GM18499 (cell line): ENCODE results near the gene SHISA2.
"Not testable (repeated sequence)": the region's sequence is repeated elsewhere in the genome, so short reads cannot be mapped to it uniquely, and the experiment has no call there.

Experiments
- ATAC-seq: cut with Tn5 transposase; IDR thresholded peaks from one replicate; pipeline ENCODE4 v1.9.1; 2021; ENCODE audit warnings: moderate number of reproducible peaks; ENCODE audit not compliant: insufficient read depth, unreplicated experiment

The SHISA2 gene

DNA sequence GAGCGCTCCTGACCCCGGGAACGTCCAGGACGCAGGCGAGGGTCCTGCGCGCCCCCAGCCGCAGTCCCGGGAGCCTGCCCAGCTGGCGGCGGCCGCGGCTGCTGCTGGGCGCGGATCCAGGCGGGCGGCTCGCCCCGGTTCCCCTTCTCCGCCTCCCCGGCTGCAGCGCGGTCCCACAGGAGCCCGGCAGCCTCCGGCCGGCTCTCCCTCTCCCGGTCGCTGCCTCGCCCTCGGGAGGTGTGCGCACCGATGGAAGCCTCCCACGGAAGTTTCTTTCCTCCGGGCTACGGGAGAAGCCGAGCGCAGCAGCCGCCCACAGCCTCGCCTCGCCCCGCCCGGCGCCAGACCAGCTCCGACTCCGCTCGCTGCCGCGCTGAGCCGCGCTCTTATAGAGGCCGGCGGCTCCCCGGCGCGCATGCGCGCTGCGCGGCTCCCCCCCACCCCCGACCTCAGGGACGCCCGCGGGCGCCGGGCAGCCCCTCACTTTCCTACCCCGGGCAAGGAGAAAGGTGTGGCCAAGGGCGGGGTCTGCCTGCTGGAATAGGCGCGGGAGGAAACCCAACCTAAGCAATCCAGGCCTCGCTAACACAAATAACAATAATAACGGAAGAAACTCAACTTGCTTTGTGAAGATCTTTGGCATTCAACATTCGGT, at the start of gene SHISA2:
Gene SHISA2, minus strand, starts transcription at position 360 of the 655 bp plus-strand sequence. CDS start 1,041 bp downstream, outside the sequence.
- ATAC-seq, result no peak

DNA sequence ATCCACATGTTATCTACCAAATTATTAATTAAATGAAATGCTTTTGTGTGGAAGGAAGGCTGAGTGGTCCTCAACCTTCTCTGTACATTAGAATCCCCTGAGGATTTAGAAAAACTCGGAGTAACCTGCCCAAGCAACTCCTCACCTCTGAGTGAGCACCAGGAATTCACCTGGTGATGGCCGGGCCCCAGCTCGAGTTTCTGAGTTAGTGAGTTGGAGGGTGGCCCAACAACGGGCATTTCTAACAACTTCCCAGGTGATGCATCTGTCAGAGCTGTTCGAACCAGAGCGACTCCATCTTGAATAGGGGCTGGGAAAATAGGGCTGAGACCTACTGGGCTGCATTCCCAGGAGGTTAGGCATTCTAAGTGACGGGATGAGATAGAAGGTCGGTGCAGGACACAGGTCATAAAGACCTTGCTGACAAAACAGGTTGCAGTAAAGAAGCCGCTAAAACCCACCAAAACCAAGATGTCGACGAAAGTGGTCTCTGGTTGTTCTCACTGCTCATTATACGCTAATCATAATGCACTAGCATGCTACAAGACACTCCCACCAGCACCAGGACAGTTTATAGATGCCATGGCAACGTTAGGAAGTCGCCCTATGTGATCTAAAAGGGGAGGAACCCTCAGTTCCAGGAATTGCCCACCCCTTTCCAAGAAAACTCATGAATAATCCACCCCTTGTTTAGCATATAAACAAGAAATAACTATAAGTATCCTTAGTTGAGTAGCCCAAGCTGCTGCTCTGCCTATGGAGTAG, 44.2 kb upstream of the SHISA2 start:
- ATAC-seq, result no peak

DNA sequence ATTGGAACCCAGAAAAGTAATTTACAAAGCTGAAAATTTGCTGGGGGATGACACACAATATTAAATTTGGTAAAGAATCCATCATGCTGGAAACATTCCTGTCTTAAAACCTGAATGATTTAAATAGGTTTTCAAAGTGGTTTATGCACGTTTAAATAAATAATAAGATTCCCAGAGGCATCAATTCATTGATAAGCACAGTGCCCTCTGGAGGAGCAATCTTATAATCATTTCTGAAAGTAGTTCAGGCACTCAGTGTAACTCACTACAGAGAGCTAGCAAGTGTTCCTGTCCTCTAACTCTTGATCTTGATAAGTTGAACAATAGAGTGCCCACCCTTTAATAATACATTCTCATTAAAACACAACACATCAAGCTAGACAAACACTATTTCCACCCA, 43.5 kb upstream of the SHISA2 start:
- no peak for ATAC-seq

GRCh38 chr13:26076821-26077220, 25.0 kb upstream of the SHISA2 start:
- ATAC-seq, result not testable (repeated sequence)

GRCh38 chr13:26075498-26075897, 23.7 kb upstream of the SHISA2 start:
- ATAC-seq, result no peak

GRCh38 chr13:26074706-26075105, 22.9 kb upstream of the SHISA2 start:
- no peak for ATAC-seq

DNA sequence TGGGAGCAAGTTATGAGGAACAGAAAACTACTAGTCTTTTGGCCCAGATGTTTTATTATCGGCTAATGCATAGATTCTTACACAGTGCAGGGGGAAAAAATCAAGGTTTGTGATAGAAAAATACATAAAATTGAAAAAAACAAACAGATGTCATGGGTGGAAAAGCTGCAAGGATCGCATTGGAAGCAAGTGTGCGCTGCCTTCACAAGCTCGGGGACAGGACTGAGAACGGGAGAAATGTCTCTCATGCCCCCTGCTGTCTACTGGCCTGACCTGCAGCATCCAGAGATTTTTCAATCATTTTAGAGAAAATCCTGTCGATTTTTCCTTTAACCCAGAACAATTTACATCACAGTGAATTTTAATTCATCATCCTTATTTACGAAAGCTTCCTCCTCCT, 20.5 kb upstream of the SHISA2 start:
- not testable (repeated sequence) for ATAC-seq

DNA sequence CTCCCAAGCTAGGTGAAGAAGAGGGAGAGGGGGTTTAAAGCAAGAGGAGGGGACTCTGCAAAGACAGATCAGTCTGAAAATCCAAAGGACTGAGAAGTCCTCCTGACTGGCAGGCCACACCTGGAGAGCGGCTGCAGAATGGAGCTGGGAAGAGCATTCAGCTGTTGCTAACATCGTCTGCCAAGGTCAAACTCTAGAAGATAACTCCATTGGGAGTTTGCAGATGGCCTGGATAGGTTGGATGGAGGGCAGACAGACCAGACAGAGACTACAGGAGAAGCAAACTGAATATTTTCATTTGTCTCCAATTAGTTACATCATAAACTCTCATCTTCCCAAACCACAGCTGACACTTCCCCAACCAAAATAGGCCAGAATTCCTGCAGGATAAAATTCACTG, 19.9 kb upstream of the SHISA2 start:
- ATAC-seq, result no peak

DNA sequence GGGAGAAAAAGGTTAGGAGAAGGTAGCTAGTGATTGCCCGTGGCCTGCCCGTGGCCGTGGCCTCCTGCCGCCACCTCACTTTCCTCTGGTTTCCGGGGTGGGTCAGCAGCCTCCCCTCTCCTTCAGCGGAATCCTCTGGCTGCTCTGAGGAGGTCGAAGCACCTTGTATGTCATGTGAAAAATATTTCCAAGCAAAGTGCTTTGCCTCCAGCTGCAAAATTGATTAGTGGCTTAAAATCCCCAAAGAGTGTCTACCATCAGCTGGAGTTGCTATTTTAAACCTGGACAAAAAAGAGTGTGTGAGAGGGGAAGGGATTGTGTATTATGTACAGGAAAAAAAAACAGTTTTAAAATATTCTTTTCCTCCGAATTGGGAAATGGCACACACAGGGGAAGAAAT, 17.8 kb upstream of the SHISA2 start:
- ATAC-seq, result not testable (repeated sequence)

- ATAC-seq, result not testable (repeated sequence)
Observed at GRCh38 chr13:26068372-26068771, 16.6 kb upstream of the SHISA2 start.

GRCh38 chr13:26067601-26068000, 15.8 kb upstream of the SHISA2 start:
- ATAC-seq, result no peak

GRCh38 chr13:26066492-26066891, 14.7 kb upstream of the SHISA2 start:
- ATAC-seq, result not testable (repeated sequence)

- no peak for ATAC-seq
Observed at GRCh38 chr13:26062853-26063444, 11.1 kb upstream of the SHISA2 start.

DNA sequence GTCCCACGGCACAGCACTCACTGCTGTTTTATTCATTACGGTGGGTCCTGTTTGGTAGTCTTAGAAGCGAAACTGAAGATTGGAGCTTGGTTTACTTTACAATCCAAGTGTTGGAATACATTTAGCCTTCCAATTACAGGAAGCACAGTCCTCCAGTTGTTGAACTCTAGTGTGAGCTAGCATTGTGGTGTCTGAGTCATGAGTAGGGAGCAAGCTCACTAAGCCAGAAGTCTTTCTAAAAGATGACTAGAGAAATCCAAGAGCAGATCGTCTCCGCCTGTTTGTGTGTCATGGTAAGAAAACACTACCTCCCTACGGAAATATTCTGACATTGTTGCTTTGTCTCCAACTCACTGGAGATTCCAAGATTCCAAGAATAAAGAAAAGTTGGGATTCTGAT, 10.1 kb upstream of the SHISA2 start:
- ATAC-seq, result no peak

DNA sequence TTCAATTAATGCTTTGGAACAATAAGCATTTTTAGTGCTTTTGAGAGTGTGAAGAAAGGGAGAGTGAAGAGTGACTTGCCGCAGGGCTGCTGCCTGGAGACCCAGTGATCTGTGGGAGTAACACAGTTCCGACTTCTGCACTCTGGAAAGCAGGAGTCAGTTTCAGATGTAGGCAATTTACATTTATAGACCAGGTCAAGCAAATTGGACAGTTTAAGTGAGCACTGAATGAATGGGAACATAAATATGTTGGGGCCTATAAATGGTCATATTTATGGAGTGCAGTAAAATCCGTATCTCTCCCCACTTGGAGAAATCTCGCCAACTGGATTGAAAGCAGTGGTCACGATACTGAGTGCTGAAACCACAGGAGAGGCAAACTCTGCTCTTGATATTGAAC, 9.4 kb upstream of the SHISA2 start:
- no peak for ATAC-seq

DNA sequence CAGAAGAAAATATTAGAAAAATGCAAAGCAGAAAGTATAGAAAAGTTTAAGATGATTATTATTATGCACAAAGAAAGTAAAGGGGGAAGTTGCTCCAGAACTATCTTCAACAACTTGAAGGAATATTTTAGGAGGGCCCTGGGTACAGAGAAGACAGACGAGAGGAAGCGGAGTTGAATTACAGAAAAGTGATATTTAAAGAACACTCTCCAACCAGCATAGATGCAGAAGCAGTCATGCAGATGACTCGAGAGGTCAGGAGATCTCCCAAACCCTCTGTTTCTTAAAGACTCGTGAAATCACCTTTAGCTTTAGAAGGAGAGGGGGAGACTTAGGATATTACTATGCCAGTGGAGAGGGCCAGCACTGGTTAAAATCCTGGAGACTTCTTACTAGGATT, 8.5 kb upstream of the SHISA2 start:
- ATAC-seq, result no peak

DNA sequence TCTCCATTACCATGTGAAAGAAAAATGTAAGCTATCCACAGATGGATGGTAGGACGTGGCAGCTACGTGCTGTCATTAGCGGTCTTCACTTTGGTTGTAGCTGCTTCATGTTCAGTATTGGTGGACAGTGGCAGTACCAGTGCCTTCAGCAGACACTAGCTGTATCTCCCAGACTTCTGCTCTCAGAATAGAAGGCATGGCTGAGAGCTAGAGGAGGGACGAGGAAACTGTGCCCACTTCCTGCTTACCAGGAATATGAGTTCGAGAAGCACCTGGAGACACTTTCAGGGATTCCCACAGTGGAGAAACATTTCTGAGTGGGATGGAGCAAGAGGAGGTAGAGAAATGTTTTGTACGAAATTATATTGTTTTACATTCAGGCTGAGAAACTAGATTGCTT, 6.9 kb upstream of the SHISA2 start:
- no peak for ATAC-seq

GRCh38 chr13:26054896-26055295, 3.1 kb upstream of the SHISA2 start:
- ATAC-seq, result no peak

DNA sequence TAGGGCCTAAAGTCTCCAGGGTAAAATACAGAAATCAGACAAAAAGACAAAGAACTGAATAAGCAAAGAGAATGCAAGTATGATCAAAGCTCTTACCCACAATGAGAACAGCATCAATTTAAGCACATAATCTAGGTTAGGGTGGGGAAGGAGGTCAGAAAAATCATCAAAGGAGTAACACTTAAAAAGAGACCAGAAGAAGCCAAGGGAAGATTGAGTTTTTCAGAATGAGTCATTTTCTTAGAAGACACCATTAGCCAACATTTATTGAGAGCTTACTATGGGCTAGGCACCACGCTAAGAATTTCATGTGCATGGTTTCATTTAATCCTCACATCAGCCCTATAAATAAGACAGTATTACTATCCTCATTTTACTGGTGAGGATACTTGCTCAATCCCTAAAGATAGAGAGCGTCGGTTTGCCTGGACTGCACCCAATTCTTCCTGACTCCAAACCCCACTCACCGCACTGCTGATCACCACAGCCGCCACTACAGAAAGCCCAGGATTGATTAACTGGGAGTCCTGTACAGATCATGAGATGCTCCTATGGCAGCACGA, 1.7 kb upstream of the SHISA2 start:
- ATAC-seq, result no peak

GRCh38 chr13:26052337-26052736, 521 bp upstream of the SHISA2 start:
- ATAC-seq, result no peak

DNA sequence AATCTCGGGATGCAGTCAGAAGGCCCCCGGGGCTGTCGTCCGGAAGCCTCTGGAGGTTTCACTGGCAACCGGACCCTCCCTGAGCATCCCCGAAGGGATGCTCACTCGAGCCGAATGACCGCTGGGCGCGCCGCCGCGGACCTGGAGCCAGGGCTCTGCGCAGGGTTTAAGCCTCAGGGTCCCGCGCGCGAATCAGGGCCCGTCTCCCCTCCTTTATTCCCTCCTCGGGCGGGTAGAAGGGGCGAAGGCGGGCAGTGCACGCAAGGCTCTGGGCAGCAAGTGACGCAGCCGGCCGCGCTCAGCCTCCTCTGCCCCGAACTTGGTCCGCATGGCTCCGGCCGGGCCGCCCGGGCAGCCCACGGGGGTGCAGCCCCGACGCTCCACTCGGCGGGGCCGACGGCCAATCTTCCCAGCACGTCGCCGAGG, 572 bp downstream of the SHISA2 start:
- ATAC-seq, result no peak
